D721Med (cell line): ENCODE data around the gene POLR3B.

Experiments
- DNase-seq: peaks from one replicate; pipeline ENCODE4 v3.0.0; 2011; ENCODE audit warnings: low spot score; ENCODE audit not compliant: insufficient read length
- FAIRE-seq: peaks from 2 replicates; lab custom pipeline; 2011; peaks lifted over from hg19 to GRCh38; lab: Jason Lieb, UNC
- CTCF ChIP-seq: IDR thresholded peaks from 2 replicates; pipeline ENCODE4 v1.5.1; 2012; ENCODE audit warnings: mild to moderate bottlenecking, control low read depth; ENCODE audit not compliant: insufficient read depth; ENCODE audit errors: missing control alignments

POLR3B gene

GRCh38 chr12:106551410-106551809 lies 193.9 kb downstream of the POLR3B start:
- DNase-seq (no peak), FAIRE-seq (no peak)
- TF ChIP-seq CTCF = no peak

- DNase-seq = no peak
- no peak for TF ChIP-seq CTCF
- no peak for FAIRE-seq
These were observed 194.7 kb downstream of the POLR3B start for GRCh38 chr12:106552228-106552627.
